Uterus (tissue), 2 donors: ENCODE data around the gene NELL1.

Experiments used
- POLR2A ChIP-seq, 2 donors: fragments of 450-650 bp; IDR thresholded peaks; one replicate each; pipeline ENCODE4 v1.6.1; 2016; ENCODE audit warnings: antibody characterized with exemption in 2 of 2, mild to moderate bottlenecking in 1 of 2, moderate library complexity in 1 of 2
- TF ChIP-seq, protein P1 (sequence below), 4 experiments: fragments of 200-600 bp in 2 of 4; fragments of 450-650 bp in 2 of 4; sonication (generic) in 2 of 4; IDR thresholded peaks; one replicate each; pipeline ENCODE4 v1.5.1; 2016 to 2019; ENCODE audit warnings: antibody characterized with exemption in 4 of 4, mild to moderate bottlenecking in 2 of 4, moderate library complexity in 1 of 4

GRCh38 chr11:20623252-20623651 is 46.1 kb upstream of the NELL1 start:
- TF ChIP-seq, protein P1, sequence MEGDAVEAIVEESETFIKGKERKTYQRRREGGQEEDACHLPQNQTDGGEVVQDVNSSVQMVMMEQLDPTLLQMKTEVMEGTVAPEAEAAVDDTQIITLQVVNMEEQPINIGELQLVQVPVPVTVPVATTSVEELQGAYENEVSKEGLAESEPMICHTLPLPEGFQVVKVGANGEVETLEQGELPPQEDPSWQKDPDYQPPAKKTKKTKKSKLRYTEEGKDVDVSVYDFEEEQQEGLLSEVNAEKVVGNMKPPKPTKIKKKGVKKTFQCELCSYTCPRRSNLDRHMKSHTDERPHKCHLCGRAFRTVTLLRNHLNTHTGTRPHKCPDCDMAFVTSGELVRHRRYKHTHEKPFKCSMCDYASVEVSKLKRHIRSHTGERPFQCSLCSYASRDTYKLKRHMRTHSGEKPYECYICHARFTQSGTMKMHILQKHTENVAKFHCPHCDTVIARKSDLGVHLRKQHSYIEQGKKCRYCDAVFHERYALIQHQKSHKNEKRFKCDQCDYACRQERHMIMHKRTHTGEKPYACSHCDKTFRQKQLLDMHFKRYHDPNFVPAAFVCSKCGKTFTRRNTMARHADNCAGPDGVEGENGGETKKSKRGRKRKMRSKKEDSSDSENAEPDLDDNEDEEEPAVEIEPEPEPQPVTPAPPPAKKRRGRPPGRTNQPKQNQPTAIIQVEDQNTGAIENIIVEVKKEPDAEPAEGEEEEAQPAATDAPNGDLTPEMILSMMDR (IDR thresholded peaks at IDR 0.05), result no peak
- no peak for TF ChIP-seq POLR2A (IDR thresholded peaks at IDR 0.05)
